ENCODE results near the gene HDAC4. TPM values are rescaled to one million over a fixed set of nuclear protein-coding genes. Genes with fewer than 3 reads are reported as not detected.

Gene HDAC4
- polyA plus RNA-seq, 1 donor (not counting 4 experiments of a cell fraction or from before 2014, with no cell fraction given), result 2.9 TPM

GRCh38 chr2:239042551-239043320 is 358.1 kb downstream of the HDAC4 start:
- DNase-seq (ENCODE audit: low read depth, low spot score) (no peak), FAIRE-seq (no peak)
- H3K4me1 ChIP-seq (ENCODE audit: control insufficient read depth, extremely low read depth, insufficient read depth, low read length), result no peaks in the 10 kb centered on the region
- no peak for TF ChIP-seq CTCF (optimal IDR thresholded peaks at IDR 0.05 in 1 of 3, IDR thresholded peaks at IDR 0.05 in 1 of 3, conservative IDR thresholded peaks at IDR 0.05 in 1 of 3; ENCODE audit: extremely low read depth in 1 of 3, insufficient read depth in 2 of 3, low read length in 3 of 3)
- TF ChIP-seq EZH2 (IDR thresholded peaks at IDR 0.05; ENCODE audit: low read length), result no peak
- no peaks in the 10 kb centered on the region for H3K27me3 ChIP-seq (ENCODE audit: control insufficient read depth, extremely low read depth, insufficient read depth, low read length)
- H3K79me2 ChIP-seq (ENCODE audit: control insufficient read depth, insufficient read depth, low read length), result no peaks in the 10 kb centered on the region
- H3K36me3 ChIP-seq (ENCODE audit: control insufficient read depth in 2 of 2, extremely low read depth in 1 of 2, insufficient read depth in 2 of 2, low read length in 2 of 2), result no peaks in the 10 kb centered on the region
- H2AFZ ChIP-seq (ENCODE audit: control insufficient read depth, low read length), result no peak overlapping the region
- no peak overlapping the region for H3K4me2 ChIP-seq (ENCODE audit: control insufficient read depth, extremely low read depth, insufficient read depth, low read depth, low read length)
- H3K9ac ChIP-seq (ENCODE audit: control insufficient read depth, extremely low read depth, insufficient read depth, low read length), result no peak overlapping the region
- no peak overlapping the region for H3K4me3 ChIP-seq (ENCODE audit: control insufficient read depth in 2 of 3, extremely low read depth in 1 of 3, insufficient read depth in 2 of 3, low read depth in 1 of 3, low read length in 3 of 3)
- H4K20me1 ChIP-seq (ENCODE audit: control insufficient read depth, extremely low read depth, insufficient read depth, low read length), result peaks cover 2% of the 10 kb centered on the region
- no peaks in the 10 kb centered on the region for H3K9me3 ChIP-seq (ENCODE audit: control insufficient read depth, low read depth, low read length)
- H3K9me1 ChIP-seq (ENCODE audit: control insufficient read depth, extremely low read depth, insufficient read depth, low read length), result no peaks in the 10 kb centered on the region
- no peak overlapping the region for H3K27ac ChIP-seq (ENCODE audit: control insufficient read depth, insufficient read depth, low read length)
- dilution Hi-C loops (cut with MboI; ENCODE audit: extremely low pct_ligation_motif_present, low sequenced_read_pairs), result no loop called here

GRCh38 chr2:239042046-239042445 is 358.8 kb downstream of the HDAC4 start:
- DNase-seq (ENCODE audit: low read depth, low spot score), result no peak
- Histone ChIP-seq H3K36me3 (ENCODE audit: control insufficient read depth in 2 of 2, extremely low read depth in 1 of 2, insufficient read depth in 2 of 2, low read length in 2 of 2) (no peaks in the 10 kb centered on the region), H3K9me3 (ENCODE audit: control insufficient read depth, low read depth, low read length) (no peaks in the 10 kb centered on the region), H3K79me2 (ENCODE audit: control insufficient read depth, insufficient read depth, low read length) (no peaks in the 10 kb centered on the region), H4K20me1 (ENCODE audit: control insufficient read depth, extremely low read depth, insufficient read depth, low read length) (peaks cover 2% of the 10 kb centered on the region), H3K4me2 (ENCODE audit: control insufficient read depth, extremely low read depth, insufficient read depth, low read depth, low read length) (no peak overlapping the region), H3K27ac (ENCODE audit: control insufficient read depth, insufficient read depth, low read length) (no peak overlapping the region), H2AFZ (ENCODE audit: control insufficient read depth, low read length) (no peak overlapping the region), H3K27me3 (ENCODE audit: control insufficient read depth, extremely low read depth, insufficient read depth, low read length) (peaks cover 4% of the 10 kb centered on the region), H3K9ac (ENCODE audit: control insufficient read depth, extremely low read depth, insufficient read depth, low read length) (no peak overlapping the region), H3K4me1 (ENCODE audit: control insufficient read depth, extremely low read depth, insufficient read depth, low read length) (no peaks in the 10 kb centered on the region), H3K9me1 (ENCODE audit: control insufficient read depth, extremely low read depth, insufficient read depth, low read length) (no peaks in the 10 kb centered on the region), H3K4me3 (ENCODE audit: control insufficient read depth in 2 of 3, extremely low read depth in 1 of 3, insufficient read depth in 2 of 3, low read depth in 1 of 3, low read length in 3 of 3) (no peak overlapping the region)
- FAIRE-seq, result no peak
- no peak for TF ChIP-seq EZH2 (IDR thresholded peaks at IDR 0.05; ENCODE audit: low read length)
- TF ChIP-seq CTCF (optimal IDR thresholded peaks at IDR 0.05 in 1 of 3, IDR thresholded peaks at IDR 0.05 in 1 of 3, conservative IDR thresholded peaks at IDR 0.05 in 1 of 3; ENCODE audit: extremely low read depth in 1 of 3, insufficient read depth in 2 of 3, low read length in 3 of 3), result no peak
- dilution Hi-C loops (cut with MboI; ENCODE audit: extremely low pct_ligation_motif_present, low sequenced_read_pairs), result no loop called here
